ENCODE data around the gene GK2.

GRCh38 chr4:79445371-79445781 lies 37.3 kb upstream of the GK2 start:
- TF ChIP-seq CTCF (IDR thresholded peaks at IDR 0.05) (no peak), POLR2A (IDR thresholded peaks at IDR 0.05) (no peak)

Data from body of pancreas (tissue), 4 donors.